Neural cell (in vitro differentiated cells): ENCODE measurements around the gene PCBP4. TPM values are rescaled to one million over a fixed set of nuclear protein-coding genes. Genes with fewer than 3 reads are reported as not detected.

ENCODE experiments used
- H2AFZ ChIP-seq: fragments of 200-600, 300-800 bp; sonication (generic), shearing (Covaris generic); 2 replicates; pipeline ENCODE4 v1.6.0; 2014; ENCODE audit warnings: low read depth, mild to moderate bottlenecking, antibody characterized with exemption, low read length, moderate library complexity
- H3F3A ChIP-seq: fragments of 200-600 bp; shearing (Covaris generic); 2 replicates; pipeline ENCODE4 v1.6.1; 2016; ENCODE audit warnings: mild to moderate bottlenecking, moderate library complexity, mixed read lengths, antibody characterized with exemption, low read length; ENCODE audit not compliant: insufficient read depth, poor library complexity, severe bottlenecking
- H3K27ac ChIP-seq: fragments of 200-600, 300-800 bp; sonication (generic), shearing (Covaris generic); 2 replicates; pipeline ENCODE4 v1.5.1; 2014; ENCODE audit warnings: mild to moderate bottlenecking, low read length, moderate library complexity
- H3K27me3 ChIP-seq: fragments of 300-800, 200-600 bp; sonication (generic), shearing (Covaris generic); 2 replicates; pipeline ENCODE4 v1.6.0; 2014; ENCODE audit warnings: mild to moderate bottlenecking, low read depth, low read length, moderate library complexity; ENCODE audit not compliant: insufficient read depth
- H3K36me3 ChIP-seq: fragments of 300-800, 200-600 bp; sonication (generic), shearing (Covaris generic); 2 replicates; pipeline ENCODE4 v1.5.1; 2014; ENCODE audit warnings: mild to moderate bottlenecking, antibody characterized with exemption, low read length, moderate library complexity; ENCODE audit not compliant: insufficient read depth
- H3K4me2 ChIP-seq: fragments of 300-800, 200-600 bp; sonication (generic), shearing (Covaris generic); 2 replicates; pipeline ENCODE4 v1.6.0; 2014; ENCODE audit warnings: mild to moderate bottlenecking, low read length
- H3K4me3 ChIP-seq: fragments of 300-800, 200-600 bp; sonication (generic), shearing (Covaris generic); 2 replicates; pipeline ENCODE4 v1.5.1; 2014; ENCODE audit warnings: mild to moderate bottlenecking, low read length, moderate library complexity
- H3K79me2 ChIP-seq: fragments of 200-600 bp; shearing (Covaris generic); replicated peaks from 2 replicates; pipeline ENCODE4 v1.6.0; 2014; ENCODE audit warnings: mild to moderate bottlenecking, low read length, moderate library complexity; ENCODE audit not compliant: insufficient read depth
- H3K9ac ChIP-seq: fragments of 300-800, 200-600 bp; sonication (generic), shearing (Covaris generic); 2 replicates; pipeline ENCODE4 v1.6.1; 2016; ENCODE audit warnings: mild to moderate bottlenecking, low read length, mixed read lengths
- H3K9me2 ChIP-seq: fragments of 200-600 bp; shearing (Covaris generic); 2 replicates; pipeline ENCODE4 v1.6.1; 2016; ENCODE audit warnings: mild to moderate bottlenecking, low read length, mixed read lengths; ENCODE audit not compliant: insufficient read depth
- H3K9me3 ChIP-seq: fragments of 200-600, 300-800 bp; sonication (generic), shearing (Covaris generic); 2 replicates; pipeline ENCODE4 v1.6.1; 2016; ENCODE audit warnings: mild to moderate bottlenecking, mixed run types, low read length, moderate library complexity, mixed read lengths
- H4K20me1 ChIP-seq: fragments of 200-600 bp; shearing (Covaris generic); 2 replicates; pipeline ENCODE4 v1.6.1; 2016; ENCODE audit warnings: mild to moderate bottlenecking, mixed run types; ENCODE audit not compliant: insufficient read depth
- CTCF ChIP-seq: fragments of 450-650 bp; IDR thresholded peaks from 2 replicates; pipeline ENCODE4 v1.5.1; 2014; ENCODE audit warnings: antibody characterized with exemption, mild to moderate bottlenecking, moderate library complexity; ENCODE audit not compliant: poor library complexity, severe bottlenecking
- EP300 ChIP-seq: fragments of 450-650 bp; conservative IDR thresholded peaks from 2 replicates; pipeline ENCODE4 v1.6.1; 2014; ENCODE audit warnings: antibody characterized with exemption, mild to moderate bottlenecking, moderate library complexity; ENCODE audit not compliant: poor library complexity, severe bottlenecking
- EZH2 ChIP-seq: fragments of 200-600, 300-800 bp; shearing (Covaris generic), sonication (generic); IDR thresholded peaks from 2 replicates; pipeline ENCODE4 v1.6.1; 2014; ENCODE audit warnings: antibody characterized with exemption, low read length, borderline replicate concordance, mild to moderate bottlenecking; ENCODE audit not compliant: insufficient read depth, poor library complexity, severe bottlenecking
- MXI1 ChIP-seq: fragments of 450-650 bp; conservative IDR thresholded peaks from 2 replicates; pipeline ENCODE4 v1.6.1; 2014; ENCODE audit warnings: antibody characterized with exemption, mild to moderate bottlenecking; ENCODE audit not compliant: poor library complexity, severe bottlenecking
- POLR2AphosphoS5 ChIP-seq: IDR thresholded peaks from 2 replicates; pipeline ENCODE4 v1.6.1; 2012
- RAD21 ChIP-seq: fragments of 450-650 bp; conservative IDR thresholded peaks from 2 replicates; pipeline ENCODE4 v1.6.1; 2014; ENCODE audit warnings: antibody characterized with exemption, mild to moderate bottlenecking, moderate library complexity
- REST ChIP-seq: IDR thresholded peaks from 2 replicates; pipeline ENCODE4 v1.6.1; 2012; ENCODE audit warnings: borderline replicate concordance
- SMC3 ChIP-seq: fragments of 450-650 bp; conservative IDR thresholded peaks from 2 replicates; pipeline ENCODE4 v1.6.1; 2014; ENCODE audit warnings: antibody characterized with exemption, mild to moderate bottlenecking, moderate library complexity; ENCODE audit not compliant: poor library complexity
- TAF1 ChIP-seq: IDR thresholded peaks from 2 replicates; pipeline ENCODE4 v1.6.1; 2012; ENCODE audit warnings: low read depth
- polyA plus RNA-seq: library from polyadenylated mRNA; depleted of rRNA; stranded (reverse); fragments of >200 nt; gene quantifications from 2 replicates; pipeline ENCODE4 v1.2.3, GENCODE V29; 2014

The PCBP4 gene
- polyA plus RNA-seq, 1 donor from 2014 or later = 251 TPM

- Histone ChIP-seq H3K27me3 (no peaks in the 10 kb centered on the region), H3K4me2 (peak overlapping the region; percentile 51), H3K4me3 (peak overlapping the region; percentile 55), H3K79me2 (no peaks in the 10 kb centered on the region), H3K9ac (peak overlapping the region; percentile 61), H4K20me1 (no peaks in the 10 kb centered on the region), H3K9me2 (no peaks in the 10 kb centered on the region), H3K36me3 (no peaks in the 10 kb centered on the region), H3K27ac (peak overlapping the region; percentile 74), H3K9me3 (no peaks in the 10 kb centered on the region), H3F3A (no peaks in the 10 kb centered on the region), H2AFZ (peak overlapping the region; percentile 32)
- TF ChIP-seq MXI1 = no peak
- no peak for TF ChIP-seq REST
- TF ChIP-seq SMC3 = no peak
- TF ChIP-seq TAF1 = no peak
- TF ChIP-seq RAD21 = no peak
- no peak for TF ChIP-seq EP300
- TF ChIP-seq EZH2 = no peak
Observed at GRCh38 chr3:52006017-52006819, 39.0 kb upstream of the PCBP4 start.

GRCh38 chr3:52005571-52005986 is 38.3 kb upstream of the PCBP4 start:
- Histone ChIP-seq H3K79me2 (no peaks in the 10 kb centered on the region), H4K20me1 (no peaks in the 10 kb centered on the region), H3F3A (no peaks in the 10 kb centered on the region), H3K9ac (peak overlapping the region; percentile 61), H3K27ac (peak overlapping the region; percentile 74), H3K4me3 (peak overlapping the region; percentile 55), H3K9me2 (no peaks in the 10 kb centered on the region), H3K4me2 (peak overlapping the region; percentile 51), H3K36me3 (no peaks in the 10 kb centered on the region), H2AFZ (peak overlapping the region; percentile 32), H3K27me3 (no peaks in the 10 kb centered on the region), H3K9me3 (no peaks in the 10 kb centered on the region)
- TF ChIP-seq CTCF (no peak), POLR2AphosphoS5 (peak; percentile 36), EZH2 (no peak), MXI1 (no peak), SMC3 (peak; percentile 20), TAF1 (no peak), EP300 (peak; percentile 22), RAD21 (no peak), REST (no peak)
